RCC 7860 (cell line): Measurements from ENCODE around the gene HNF1B.
A peak's percentile ranks its signal among the peaks of the same experiment; 100 is the strongest.
"Not testable (repeated sequence)": the region's sequence is repeated elsewhere in the genome, so short reads cannot be mapped to it uniquely, and the experiment has no call there.

ENCODE experiments used
- DNase-seq: peaks from one replicate; pipeline ENCODE4 v3.0.0-alpha.2; 2015; ENCODE audit warnings: low spot score
- FAIRE-seq: peaks from 2 replicates; lab custom pipeline; 2012; peaks lifted over from hg19 to GRCh38; lab: Jason Lieb, UNC

HNF1B gene, protein sequence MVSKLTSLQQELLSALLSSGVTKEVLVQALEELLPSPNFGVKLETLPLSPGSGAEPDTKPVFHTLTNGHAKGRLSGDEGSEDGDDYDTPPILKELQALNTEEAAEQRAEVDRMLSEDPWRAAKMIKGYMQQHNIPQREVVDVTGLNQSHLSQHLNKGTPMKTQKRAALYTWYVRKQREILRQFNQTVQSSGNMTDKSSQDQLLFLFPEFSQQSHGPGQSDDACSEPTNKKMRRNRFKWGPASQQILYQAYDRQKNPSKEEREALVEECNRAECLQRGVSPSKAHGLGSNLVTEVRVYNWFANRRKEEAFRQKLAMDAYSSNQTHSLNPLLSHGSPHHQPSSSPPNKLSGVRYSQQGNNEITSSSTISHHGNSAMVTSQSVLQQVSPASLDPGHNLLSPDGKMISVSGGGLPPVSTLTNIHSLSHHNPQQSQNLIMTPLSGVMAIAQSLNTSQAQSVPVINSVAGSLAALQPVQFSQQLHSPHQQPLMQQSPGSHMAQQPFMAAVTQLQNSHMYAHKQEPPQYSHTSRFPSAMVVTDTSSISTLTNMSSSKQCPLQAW

DNA sequence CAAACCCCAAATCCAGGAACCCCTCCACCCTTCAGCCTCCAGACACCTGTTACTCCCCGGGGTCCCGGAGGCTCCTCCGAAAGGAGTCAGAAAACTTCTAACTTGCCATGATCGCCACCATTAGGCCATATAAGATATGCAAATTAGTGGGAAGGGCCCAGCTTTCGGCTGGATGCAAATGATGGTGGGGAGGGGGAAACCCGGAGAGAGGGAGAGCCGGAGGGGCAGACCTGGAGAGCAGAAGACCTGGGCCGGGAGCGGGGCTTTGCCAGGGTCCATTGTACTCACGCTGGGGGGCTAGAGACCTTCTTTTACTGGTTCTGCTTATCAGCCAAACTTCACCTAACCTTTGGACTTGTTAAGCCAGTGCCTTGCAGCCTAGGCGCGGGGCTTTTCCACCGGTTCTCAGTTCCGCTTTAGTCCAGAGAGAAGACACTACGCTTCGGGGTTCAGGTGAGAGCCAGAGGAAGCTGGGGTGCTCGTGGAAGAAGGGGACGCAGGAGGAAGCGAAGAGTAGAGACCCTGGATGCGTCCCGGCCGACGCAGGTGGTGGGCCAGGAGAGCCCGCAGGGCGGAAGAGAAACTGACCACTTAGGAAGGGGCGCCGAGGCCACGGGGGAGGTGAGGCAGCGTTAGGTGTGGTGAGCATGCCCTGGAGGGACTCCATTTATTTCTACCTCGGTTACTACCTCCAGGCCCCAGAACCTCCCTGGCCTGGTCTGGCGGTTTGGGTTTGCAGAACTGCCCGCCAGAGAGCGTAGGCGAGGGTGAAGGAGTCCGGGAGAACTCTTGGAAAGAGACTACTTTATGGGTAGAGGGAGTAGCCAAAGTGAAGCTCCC is at the start of gene HNF1B:
Gene HNF1B (minus strand): TSS at position 99 of the 840 bp plus-strand sequence. CDS start 175 bp downstream, outside the sequence.
- peak; percentile 71 for DNase-seq
- FAIRE-seq = no peak

DNA sequence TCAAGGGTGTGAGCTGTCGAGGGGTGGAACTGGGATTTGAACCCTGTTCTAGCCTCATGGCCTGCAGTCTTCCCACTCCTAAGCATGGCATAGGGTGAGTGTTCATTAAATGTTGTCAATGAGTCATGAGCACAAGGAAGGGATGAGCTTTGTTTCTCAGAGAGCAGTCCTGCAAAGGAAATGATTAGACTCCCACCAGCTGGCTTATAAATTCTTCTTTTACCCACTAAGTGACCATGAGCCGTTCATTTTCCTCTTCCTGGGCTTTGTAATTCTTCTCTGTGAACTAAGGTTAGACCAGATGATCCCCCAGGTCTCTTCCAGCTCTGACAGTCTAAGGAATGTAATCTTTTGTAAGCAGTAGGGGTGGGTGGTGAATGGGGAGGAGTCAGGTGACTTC is 47.9 kb upstream of the HNF1B start:
- DNase-seq (peak; percentile 84), FAIRE-seq (no peak)

DNA sequence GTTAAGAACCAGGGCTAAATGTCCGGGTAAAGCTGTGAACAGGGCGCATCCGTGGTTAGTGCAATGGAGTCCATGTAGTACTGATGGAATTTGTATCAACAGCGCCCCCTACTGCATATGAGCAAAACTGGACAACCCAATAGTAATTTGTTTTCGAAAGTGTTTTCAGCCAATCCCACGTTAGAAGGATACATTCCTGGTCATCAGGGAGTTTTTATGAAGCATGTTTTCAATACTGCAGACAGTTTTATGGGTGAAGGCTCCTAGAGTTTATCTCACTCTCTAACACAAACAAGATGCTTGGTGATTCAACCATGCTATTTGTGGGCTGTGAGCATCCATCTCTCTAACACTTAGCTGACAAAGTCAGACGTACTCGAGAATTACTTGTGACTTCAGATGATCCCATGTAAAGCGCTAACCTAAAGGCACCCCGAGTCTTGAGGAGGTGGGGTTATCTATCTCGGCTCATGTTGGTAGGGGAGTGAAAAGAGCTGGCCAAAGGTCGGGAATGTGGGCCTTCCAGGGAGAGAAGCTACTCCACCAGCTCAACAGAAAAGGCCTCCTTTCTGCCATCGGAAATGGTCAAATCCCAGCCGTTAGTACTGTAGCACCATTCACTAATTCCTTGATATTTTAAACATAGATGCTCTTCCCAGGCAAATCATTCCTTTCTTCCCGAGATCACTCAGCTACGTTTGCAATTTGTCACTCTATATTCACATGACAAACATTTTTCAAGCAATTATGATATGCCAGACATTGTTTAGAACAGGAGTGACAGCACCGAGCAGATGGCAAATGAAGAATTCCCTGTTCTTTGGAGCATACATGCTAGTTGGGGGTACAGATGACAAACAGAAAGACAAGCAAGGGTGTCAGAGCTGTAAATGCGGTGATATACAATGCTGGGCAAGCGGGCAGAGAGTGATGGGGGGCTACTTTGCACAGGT is 46.9 kb upstream of the HNF1B start:
- FAIRE-seq (no peak), DNase-seq (peak; percentile 21)

DNA sequence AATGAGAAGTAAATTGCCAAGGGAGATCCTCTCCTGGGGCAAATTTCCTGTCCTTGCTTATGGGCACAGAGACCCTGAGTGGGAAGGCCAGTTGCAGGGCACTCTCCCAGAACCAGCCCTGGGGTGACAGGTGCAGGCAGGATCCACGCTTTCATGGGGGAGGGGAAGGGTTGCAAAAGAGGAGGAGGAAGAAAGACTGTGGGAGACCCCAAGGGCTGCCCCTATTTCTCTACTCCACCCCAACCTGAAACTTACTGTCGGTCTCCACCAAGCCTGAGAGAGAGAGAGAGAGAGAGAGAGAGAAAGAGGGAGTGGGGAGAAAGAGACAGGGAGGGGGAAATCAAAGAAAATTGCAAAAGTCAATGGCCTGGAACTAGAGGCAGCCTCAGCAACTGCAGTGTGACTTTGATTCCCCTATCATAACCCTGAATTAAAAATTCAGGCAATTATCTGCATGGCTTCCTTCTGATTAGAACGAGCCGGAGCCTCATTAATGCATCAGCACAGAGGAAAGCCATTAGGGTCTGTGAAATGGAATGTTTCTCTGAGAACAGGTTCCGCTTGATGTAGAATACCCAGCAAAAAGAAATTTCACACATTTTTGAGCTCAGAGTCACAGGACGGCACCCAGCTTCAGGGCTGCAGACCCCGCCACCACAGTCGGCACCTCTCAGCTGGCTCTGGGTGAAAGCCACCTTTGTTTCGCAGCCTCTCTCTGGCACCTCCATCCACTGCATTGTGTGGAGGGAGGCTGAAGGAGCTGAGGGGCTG is 45.1 kb upstream of the HNF1B start:
- FAIRE-seq (no peak), DNase-seq (peak; percentile 78)

DNA sequence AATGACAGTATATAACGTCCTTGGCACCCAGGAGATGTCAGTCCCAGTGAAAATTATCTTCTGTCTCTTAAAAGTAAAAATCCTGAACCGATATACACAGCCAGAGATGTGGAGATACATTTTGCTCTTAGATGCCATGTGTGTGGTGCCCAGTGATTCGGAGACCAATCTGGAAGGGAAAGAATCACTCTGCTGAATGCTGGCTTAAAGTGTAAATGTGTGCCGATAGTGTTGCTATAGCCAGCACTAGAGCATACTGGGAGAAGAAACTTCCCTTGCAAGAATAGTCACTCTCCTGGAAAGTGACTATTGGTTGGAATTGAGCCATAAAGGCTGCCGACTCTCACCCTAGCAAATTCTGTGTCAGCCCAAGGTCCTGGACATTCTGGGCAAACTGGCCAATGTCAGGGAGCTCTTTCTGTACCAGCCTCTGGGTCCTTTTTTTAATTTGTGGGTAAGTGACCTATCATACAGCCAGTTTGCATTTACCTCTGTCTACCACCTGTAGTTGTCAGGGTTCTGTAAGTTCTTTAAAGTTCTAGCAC is 44.2 kb upstream of the HNF1B start:
- DNase-seq (no peak), FAIRE-seq (no peak)

DNA sequence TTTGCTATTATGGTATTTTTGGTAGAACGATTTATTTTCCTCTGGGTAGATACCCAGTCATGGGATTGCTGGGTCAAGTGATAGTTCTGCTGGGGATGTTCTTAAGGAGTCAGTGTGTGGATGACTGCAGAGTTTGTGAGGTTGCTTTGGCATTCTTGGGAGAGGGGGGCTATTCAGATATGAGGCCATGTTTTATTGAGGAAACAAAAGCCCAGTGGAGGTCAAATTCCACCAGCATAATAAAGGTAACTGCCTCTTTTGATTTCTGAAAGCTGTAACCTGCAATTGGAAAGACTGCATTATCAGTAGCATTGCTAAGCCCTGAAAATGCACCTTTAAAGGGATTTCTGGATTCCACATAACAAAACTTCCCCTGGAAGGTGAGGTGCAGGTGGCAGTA is 43.7 kb upstream of the HNF1B start:
- FAIRE-seq = no peak
- DNase-seq = no peak

DNA sequence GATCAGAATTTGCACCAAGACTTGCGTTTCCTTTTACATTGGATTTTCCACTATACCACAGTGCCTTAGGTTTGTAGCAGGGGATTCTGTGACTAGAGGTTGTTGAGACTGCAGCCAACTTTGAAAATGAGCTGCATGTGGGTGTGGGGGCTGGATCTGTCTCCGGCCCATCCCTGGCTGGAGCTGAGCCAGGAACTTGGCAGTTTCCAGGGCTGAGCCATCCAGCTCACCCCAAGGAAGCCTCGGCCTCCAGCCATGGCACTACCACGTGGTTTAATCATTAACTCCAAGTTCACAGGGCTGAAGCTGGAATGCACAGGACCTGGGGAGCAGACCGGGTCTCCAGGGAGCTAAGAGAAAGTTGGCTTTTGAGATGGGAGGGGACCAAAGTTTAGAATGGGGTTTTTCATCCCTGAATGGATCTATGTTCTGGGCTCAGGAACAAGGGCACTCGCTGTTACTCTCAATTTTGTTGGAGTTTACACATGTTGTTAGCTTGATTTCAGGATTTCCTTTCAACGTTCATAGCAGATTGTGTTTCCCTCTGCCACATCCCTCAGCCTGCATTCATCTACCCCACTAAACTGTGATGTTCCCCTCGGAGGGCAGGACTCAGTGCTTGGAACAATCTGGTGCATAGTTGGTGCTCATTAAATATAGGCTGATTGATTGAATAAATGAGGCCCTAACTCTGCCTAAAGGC is 42.3 kb upstream of the HNF1B start:
- DNase-seq = peak; percentile 93

DNA sequence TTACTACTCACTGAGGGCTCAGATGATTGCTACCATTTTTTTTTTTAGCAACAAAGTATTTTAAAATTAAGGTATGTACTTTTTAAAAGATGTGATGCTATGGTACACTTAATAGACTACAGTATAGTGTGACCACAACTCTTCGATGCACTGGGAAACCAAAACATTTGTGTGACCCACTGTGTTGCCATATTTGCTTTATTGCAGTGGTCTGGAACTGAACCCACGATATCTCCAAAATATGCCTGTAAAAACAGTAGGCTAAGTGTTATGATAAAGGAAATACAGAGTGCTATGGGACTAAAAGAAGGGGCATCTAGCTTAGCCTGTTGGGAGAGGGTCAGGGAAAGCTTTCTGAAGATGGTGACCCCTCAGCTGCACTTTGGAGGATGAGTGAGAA is 41.6 kb upstream of the HNF1B start:
- FAIRE-seq (no peak), DNase-seq (no peak)

More for the DNA sequence above, 42.3 kb upstream of the HNF1B start:
- FAIRE-seq = no peak

DNA sequence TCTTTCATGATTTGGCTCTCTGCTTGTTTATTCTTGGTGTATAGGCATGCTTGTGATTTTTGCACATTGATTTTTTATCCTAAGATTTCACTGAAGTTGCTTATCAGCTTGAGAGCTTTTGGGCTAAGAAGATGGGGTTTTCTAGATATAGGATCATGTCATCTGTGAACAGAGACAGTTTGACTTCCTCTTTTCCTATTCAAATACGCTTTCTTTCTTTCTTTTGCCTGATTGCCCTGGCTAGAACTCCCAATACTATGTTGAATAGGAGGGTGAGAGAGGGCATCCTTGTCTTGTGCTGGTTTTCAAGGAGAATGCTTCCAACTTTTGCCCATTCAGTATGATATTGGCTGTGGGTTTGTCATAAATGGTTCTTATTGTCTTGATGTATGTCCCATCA is 37.6 kb upstream of the HNF1B start:
- FAIRE-seq, DNase-seq: not testable (repeated sequence)

DNA sequence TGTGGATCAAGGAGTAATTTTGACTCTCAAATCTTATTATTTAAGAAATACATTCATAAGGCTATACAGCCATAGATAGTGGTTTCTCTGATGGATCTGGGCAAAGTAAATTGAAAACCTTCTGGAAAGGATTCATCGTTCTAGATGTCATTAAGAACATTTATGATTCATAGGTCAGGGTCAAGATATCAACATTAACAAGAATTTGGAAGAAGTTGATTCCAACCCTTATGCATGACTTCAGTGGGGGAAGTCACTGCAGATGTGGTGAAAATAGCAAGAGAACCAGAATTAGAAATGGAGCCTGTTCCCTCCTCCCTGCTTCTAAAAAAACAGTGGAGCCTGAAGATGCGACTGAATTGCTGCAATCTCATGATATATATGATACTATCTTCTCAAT is 36.6 kb upstream of the HNF1B start:
- no peak for DNase-seq
- no peak for FAIRE-seq

DNA sequence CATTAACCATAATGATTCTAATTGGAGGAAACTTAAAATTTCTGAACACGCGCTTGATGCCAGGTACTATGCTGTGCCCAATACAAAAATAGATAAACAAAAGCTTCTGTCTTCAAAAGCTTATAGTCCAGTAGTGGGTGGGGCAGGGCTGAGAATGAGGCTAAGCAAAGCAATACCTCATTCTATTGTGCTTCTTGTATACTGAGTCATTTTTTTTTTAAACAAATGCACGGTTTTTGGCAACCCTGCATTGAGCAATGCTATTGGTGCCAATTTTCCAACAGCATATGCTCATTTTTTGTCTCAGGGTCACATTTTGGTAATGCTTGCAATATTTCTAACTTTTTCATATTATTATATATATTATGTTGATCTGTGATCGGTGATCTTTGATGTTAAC is 34.7 kb upstream of the HNF1B start:
- FAIRE-seq (no peak), DNase-seq (no peak)

DNA sequence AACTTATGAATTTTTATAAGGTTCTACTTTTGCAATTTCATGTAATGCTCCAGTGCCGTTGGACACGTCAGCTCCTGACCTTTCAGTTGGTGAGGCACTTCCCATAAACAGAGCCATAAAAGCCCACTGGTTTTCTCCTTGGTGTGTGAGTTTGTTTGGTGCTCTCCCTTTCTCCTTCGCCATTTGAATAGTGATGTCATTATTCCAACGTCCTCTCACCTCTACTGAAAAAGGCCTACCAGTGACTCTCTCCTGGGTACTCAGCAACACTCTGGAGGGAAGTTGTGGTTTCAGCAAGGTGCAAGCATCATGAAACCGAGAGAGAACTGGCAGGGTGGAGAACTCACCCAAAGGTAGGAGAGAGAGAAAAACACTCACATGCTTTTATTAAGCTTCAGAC is 29.6 kb upstream of the HNF1B start:
- FAIRE-seq = no peak
- peak; percentile 30 for DNase-seq

DNA sequence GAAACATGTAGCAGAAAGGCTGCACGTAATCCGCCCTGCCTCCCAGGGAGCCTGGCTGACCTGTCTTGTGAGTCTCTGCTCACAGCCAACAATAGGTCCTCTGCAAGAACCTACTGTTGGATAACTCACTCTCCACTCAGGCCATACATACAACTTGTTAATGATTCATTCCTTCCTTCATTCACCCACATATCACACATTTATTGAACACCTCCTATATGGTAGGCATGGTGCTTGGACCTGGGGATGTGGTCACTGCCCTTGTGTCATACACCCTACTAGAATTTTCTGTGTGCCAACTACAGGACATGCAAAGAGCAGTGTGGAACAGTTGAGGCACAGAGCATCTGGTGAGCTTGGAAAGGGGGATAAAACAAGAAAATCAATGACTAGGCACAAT is 28.1 kb upstream of the HNF1B start:
- FAIRE-seq (no peak), DNase-seq (no peak)

DNA sequence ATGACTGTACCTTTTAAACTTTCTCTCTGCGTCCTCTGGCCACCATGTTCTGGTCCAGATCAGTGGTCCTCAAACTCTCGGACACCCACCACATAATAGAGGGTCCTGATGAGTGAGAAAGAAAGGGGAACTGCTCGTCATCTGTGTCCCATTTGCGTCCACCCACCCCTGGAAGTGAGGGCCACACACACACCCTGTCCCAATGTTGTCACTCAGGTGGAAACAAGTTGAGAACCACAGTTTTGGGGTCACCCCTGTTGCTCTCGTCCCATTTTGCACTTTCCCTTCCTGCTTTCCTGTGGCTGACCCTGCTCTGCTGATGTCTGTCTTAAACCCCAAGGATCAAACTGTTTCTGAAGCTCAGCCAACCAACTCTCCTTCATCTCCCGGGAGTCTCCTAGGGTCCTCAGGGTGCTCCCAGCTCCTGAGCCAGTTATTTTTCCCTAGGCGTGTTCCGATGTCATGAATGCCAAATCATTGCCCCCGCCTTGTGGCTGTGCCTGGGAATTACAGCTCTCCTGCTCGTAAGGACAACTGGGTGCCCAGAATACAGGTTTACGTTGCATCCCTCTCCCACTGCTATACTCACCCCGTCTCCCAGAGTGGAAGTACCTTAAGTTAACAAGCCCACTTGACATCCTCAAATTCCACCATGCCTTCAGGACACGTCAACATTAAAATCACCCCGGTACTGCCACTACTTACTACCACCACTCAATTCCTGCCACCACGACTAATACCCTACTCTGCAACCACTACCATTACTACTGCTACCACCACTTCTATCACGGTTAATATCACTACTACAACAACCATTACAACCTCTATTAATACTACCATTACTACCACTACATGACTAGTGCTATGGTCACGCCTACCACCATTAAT is 26.0 kb upstream of the HNF1B start:
- DNase-seq (peak; percentile 29), FAIRE-seq (no peak)

DNA sequence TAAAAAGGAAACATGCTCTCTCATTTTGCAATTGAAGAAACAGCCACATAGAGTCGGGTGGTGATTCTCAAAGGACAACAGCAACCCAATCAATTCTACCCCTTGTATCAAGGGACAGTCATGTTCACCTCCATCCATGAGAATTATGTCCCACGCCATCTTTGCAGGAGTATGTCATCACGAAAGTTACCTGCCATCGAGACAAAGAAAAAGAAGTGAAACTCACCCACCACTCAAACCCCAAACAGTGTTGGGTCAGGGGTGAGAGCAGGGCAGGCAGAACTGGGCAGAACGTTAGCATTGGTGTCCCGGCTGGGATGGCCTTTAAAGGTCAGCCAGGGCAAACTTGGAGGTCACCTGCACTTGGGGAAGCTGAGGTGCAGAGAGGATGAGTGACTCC is 24.2 kb upstream of the HNF1B start:
- no peak for DNase-seq
- FAIRE-seq = no peak

DNA sequence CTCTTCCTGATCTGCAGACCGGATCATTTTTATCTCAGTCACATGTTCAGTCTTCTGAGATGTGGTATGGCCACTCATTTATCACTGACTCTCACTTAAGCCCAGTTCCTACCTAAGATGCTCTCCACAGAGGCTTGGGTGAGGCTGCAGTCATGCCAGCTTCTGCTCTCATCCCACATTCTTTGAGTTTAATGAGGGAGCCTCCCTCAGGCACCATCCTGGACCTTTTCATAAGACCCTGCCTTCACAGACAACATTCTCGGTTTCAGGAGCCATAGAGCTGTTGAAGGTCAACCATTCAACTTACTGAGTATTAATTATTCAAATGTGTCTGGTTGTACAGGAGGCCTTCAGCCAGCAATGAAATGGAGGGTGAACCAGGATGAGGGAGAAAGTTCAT is 23.6 kb upstream of the HNF1B start:
- FAIRE-seq (no peak), DNase-seq (no peak)

DNA sequence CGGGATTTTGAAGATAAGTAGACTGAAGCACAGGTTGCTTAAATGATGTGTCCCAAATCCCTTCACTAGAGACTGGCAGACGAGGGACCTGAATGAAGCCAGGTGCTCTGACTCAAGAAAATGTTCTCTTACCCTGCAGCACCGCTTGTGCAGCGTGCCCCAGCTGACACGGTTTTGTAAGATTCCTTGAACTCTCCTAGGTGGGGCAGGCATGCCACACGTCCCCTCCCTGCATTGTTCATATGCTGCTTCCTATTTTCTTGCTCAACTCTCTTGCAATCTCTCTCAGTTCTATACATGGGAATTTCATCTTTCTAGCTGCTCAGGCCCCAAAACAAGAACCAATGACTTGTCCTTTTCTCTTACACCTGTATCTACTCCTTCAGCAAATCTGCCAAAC is 22.1 kb upstream of the HNF1B start:
- no peak for FAIRE-seq
- DNase-seq = no peak

DNA sequence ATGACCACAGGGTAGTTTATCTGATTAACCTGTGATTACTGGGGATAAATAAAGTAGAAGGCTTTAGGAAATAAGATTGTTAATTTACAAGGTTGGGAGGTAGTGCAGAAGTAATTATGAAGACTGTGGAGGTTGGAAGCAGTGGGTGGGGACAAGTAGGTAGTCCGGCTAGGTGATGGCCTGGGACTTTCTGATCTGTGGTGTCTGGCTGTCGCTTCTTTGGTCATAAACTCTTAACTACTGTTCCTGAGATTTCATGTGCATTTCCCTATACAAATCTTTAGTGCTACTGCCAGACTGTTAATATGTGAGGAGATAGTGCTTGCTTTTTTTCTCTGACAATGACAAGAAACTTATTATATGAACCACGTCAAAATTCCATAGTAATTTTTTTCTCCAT is 19.5 kb upstream of the HNF1B start:
- FAIRE-seq = no peak
- DNase-seq = no peak
